GM04503 (cell line): ENCODE data around the gene TCF7.
A peak's percentile ranks its signal among the peaks of the same experiment; 100 is the strongest.

Experiments
- DNase-seq: peaks from one replicate; pipeline ENCODE4 v3.0.0-alpha.2; 2012; ENCODE audit warnings: low read depth

Gene TCF7

DNA sequence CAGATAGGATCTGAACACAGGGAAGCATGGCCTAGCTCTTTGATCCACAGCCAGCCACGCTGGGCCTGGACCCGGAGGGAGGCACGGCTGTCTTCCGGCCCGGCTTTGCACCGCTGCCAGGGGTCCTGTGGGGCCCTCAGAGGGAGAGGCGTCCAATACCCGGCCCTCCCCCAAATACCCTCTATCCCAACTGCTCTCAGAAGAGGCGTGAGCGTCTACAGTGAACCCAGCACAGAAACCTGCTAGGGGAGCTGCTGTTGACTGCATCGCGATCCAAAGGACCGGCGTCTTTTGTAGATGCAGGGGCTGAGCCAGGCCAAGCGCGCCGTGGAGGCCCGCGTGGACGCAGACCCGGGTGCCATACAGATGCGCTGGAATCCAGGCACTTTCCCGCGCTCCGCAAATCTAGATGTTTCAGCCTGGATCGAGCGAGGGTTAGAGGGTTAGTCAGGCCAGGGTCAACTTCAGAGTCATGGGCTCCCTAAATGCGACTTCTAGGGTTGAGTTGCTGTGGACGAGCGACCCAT, 1.1 kb upstream of the TCF7 start:
- no peak for DNase-seq

DNA sequence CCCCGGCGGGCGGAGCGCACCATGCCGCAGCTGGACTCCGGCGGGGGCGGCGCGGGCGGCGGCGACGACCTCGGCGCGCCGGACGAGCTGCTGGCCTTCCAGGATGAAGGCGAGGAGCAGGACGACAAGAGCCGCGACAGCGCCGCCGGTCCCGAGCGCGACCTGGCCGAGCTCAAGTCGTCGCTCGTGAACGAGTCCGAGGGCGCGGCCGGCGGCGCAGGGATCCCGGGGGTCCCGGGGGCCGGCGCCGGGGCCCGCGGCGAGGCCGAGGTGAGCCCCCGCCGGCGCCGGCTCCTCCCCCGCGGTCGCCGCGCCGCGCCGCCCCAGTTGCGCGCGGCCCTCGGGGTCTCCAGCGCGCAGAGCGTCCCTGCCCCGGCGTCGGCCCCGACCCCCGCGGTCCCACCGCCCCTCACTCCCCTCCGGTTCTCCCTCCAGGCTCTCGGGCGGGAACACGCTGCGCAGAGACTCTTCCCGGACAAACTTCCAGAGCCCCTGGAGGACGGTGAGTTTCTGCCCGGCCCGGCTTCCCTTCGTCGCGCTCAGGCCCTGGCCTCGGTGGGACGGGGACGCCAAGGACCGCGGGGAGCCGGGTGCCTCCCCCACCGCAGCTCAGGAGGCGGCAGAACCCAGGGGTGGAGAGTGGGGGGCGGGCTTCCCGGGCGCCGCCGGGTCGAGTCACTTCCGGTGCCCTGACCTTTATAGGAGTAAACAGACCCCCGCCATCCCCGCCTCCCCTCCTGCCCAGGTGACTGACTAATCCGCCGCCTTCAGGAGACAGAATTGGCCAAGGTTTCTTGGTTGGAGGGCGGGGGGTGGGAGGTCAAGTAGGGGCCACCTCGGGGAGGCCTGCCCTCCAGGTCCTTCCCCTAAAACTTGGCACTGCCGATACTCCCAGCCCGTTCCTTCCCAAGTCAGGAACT, 665 bp downstream of the TCF7 start:
- DNase-seq = no peak

DNA sequence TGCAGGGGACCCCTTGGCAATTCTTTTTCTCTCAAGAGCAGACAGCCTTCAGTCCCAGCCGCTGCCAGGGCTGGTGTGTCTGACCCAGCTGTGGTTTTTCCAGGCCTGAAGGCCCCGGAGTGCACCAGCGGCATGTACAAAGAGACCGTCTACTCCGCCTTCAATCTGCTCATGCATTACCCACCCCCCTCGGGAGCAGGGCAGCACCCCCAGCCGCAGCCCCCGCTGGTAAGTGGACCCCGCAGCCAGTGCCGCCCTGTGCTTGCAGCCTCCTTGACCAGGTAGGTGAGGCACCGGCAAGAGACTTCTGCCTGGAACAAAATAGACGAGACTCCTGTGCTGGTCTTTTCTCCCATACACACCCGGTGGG, 1.3 kb downstream of the TCF7 start:
- DNase-seq = no peak

DNA sequence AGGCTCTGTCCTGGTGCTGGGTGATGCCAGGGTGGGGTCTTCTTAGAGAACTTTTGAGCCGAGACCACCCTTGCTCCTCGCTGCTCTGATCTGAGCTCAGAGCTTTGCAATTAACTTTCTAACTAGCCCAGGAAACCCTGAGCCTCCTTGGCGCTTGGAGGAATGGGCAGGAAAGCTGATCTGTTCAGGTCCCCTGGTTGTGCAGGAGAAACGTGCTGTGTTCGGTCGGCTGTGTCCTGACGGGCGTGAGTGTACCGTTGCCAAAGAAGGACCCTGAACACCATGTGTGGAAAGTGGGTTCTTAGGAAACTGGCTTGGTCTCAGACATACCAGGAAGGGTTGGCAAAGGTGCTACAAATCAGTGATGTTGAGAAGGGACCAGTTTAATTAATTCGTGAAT, 1.8 kb downstream of the TCF7 start:
- no peak for DNase-seq

DNA sequence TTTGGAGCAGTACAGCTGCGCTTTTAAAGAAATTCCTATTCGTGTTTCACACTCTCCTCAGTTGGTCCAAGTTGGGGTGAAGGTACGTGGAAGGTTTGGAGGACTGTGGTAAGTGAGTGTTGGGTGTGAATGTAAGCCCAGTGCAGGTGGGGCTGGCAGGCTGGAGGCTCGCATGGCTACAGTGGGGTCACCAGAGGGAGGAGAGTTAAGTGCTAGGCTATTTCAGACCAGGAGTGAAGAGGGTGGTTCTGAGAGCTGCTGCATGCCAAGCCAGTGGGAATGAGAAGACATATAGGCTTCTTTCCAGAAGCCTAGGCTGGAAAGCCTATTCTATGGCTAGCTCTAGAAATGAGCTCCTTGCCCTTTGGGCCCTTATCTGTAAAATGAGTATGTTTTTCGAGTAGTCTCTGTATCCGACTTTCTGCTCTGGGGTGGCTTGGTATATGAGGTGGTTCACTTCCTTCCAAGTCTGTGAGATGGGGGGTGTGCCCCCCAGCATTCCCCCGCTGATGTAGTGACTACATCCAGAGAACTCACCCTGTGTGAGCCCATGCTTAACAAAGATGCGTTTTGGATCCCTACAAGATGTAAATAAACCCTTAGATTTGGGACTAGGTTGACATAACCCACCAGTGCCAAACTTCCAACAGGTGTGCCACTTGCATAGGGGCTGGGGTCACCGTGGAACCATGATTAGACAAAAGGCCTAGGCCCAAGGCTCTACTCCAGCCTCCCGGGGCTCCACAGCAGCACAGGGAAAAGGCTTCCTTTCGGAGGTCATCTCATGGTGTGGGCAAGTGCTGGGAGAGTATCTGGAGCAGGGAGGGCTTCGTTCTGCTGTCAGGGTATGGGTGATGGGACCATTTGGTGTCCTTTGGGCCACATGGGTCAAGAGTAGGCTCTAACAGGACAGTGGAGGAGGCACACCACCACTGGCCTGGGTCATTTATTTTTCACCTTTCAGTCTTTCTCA, 2.6 kb downstream of the TCF7 start:
- DNase-seq = no peak

DNA sequence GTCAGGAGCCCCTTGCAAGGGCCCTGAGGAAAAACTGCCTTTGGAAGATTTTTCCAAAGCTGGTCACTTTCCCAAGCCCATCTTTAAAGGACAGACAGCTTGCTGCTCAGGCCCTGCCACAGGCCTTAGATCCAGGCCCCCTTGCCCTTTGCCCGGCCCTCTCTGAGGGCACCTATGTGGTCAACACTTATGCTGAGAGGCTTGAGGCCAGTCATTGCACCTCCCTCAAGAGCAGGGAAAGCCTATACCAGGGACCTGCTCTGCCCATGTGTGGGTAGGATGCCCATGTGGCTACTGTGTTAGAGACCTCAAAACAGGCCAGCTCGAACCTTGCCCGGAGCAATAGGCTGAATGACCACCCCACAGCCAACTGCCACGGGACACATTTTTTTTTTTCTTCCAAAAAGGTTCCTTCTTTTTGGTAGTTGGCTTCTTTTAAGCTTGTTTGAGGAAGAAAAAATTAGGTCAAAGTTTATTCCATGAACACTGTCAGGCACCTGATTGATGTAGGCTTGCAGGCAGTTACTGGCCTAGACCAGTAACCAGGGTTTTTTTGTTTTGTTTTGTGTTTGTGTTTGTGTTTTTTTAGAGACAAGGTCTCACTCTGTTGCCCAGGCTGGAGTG, 3.8 kb downstream of the TCF7 start:
- no peak for DNase-seq

DNA sequence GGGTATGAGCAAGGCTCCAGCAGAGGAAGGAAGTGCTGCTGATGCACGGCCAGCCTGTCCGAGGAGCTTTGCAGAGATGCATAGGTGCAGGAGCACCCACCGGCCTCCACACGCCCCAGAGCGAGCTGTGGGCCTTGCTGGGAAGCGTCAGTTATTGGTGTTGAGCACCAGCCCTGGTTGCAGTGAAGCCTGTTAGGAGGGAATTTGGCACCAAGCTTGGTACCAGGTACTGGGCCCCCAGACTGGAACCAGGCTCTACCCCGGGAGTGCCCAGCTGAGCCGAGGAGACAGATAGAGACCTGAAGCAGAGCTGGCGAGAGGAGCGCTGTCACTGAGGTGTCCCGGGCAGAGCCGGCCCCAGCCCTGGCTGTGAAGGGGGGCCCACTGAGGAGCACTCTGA, 5.2 kb downstream of the TCF7 start:
- DNase-seq = no peak

DNA sequence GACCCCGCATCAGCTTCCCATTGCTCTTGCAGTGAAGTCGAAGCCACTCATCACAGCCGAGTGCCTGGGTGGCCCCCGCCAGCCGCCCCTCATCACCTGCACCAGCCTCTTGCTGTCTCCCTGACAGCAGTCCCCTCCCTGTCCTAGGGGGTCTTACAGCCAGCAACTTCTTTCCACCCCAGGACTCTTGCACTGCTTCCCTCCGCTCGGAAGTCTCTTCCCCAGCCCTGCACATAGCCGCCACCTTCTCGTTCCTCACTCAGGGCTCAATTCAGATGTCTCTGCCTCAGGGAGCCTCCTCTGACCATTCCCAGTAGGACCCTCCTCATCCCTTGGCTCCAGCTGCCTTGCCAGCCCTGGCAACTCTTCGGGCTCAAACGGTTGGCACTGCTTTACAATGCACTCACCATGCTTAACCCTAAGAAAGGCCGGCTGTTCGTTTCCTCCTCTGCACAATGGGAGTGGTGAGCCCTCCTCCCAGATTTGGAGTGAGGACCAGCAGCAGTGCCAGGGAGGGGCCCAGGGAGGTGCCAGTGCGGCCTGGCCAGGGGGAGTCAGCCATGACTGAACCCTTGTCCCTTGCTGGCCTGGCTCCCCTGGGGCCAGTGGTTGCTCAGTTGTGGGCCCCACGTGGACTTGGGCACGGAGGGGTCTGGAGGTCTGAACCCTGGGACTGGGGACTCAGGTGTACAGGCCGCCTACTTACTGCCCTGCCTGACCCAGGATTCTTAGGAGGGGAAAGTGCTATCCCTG, 6.1 kb downstream of the TCF7 start:
- DNase-seq = no peak

DNA sequence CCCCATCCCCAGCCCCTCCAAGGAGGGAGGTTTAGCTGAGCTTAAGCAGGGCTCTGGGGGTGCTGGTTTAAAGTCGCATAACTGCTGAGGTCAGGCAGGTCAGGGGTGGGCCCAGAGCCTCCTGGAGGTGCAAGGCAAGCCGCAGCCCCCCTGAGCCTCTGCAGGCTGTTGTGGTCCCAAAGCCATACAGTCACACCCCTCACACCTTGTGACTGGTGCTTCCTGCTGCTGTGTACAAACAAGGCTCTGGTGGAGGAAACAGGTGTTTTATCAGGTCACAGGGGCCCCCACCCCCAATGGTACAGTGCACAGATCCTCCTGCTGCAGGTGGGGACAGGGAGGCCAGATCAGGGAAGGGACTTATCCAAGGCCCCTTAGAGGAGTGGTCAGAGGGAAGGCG, 8.0 kb downstream of the TCF7 start:
- no peak for DNase-seq

DNA sequence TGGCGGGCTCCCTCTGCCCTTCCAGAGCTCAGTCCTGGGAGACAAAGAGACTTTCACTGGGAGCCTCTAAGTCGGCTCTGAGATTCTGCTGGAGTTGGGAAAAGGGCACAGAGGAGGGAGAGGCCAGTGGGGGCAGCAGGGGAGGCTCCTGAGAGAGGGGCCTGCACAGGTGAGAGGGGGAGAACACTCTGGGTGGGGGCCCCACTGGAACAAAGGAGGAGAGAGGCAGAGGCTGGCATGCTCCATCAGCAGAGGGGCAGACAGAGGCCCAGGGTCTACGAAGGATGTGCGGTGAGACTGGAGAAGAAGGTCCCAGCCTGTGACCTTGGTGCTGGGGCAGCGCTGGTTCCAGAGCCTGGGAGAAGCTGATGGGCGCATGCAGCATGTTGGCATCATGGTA, 8.9 kb downstream of the TCF7 start:
- DNase-seq = no peak

DNA sequence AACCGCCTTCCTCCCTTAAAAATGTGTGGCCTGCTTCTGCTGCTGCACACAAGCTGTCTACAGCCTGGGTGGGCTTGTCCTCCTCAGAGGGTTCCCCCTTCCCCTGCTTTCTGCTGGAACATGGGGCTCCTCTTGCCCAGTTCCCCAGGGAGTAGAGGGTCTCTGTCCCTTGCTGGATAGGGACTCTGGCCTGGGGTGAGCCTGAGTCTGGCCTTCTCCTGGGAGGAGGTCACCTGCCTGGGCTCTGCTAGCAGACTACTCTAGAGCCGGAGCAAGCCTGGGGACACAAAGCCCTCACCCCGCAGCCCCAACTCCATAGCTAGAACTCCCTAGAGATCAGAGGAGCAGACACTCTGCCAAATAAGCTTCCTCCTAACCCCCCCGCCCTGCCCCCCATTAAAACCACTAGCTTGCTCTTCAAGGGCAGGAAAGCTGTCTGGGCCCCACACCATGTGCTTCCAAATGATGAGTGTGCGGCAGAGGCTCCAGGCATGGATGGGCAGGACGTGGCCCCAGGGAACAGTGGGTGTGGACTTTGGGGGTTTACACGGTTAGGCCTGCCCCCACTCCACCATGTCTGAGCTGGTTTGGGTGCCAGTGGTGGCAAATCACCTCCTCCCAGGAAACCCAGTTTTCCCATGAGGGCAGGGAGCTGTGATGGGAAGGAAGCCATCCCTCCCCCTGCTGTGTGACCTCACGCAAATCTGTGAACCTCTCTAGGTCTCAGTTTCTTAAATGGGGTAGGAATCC, 10.0 kb downstream of the TCF7 start:
- peak; percentile 65 for DNase-seq

DNA sequence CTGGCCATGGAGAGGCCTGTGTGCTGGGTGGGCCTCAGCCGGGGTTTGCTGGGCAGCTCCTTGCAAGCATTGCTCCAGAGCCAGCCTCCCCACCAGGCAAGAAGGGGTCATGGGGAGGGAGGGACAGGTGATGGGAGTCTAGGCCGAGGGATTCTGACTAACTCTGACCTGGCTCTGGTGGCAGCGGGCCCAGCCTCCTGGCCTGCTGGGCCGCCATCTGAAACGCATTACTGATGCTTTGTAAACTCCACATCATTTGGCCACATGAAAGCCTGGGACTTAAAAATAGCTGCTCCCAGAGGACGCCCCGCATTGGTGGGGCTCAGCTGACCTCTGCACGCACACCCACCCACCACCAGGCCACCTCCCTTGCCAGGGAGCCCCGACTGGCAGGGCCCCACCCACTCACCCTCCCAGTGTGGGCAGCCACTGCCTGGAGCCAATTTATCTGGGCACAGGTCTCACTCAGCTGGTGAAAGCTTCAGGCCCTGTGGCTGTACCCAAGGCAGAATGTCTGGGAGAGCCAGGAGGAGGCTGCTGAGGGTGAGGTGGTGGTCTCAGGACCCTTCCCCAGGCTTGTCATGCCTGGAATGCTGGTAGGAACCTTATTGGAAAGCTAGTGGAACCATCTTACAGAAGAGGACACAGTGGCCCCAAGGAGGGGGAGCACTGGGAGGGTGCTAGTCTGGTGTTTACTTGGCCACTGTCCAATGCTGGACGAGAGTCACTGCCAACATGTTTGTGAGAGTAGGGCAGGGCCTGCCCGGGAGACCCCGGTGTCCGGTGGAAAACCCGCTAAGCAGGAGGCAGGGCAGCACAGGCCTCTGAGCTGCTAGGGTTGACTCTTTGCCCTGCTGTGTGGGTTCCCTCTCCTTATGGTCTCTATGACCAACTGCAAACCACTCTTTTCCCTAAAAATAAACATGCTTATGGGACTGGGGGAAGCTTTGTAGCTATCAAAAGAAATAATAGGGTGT, 10.8 kb downstream of the TCF7 start:
- DNase-seq = peak; percentile 90

DNA sequence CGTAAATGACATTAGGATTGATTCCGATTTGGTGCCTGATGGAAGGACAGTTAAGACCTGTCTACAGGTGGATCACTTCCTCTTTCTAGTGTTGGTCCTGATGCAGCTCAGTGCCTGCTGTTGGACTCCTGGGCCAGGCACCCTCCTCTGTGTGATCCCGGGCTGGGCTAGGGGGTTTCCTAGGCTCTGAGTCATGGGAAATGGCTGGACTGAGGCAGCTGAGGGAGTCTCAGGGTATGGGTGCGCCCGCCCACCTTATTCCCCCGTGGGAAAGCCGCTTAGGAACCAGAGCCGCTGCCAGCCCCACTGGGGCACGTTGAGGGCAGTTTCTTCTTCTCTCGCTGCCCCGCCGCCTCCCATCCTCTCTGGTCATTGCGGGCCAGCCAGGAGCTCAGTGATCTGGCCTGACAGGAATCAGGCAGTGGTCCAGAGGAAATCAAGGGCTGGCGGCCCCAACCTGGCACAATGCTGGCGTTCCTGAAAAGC, 12.9 kb downstream of the TCF7 start:
- no peak for DNase-seq

DNA sequence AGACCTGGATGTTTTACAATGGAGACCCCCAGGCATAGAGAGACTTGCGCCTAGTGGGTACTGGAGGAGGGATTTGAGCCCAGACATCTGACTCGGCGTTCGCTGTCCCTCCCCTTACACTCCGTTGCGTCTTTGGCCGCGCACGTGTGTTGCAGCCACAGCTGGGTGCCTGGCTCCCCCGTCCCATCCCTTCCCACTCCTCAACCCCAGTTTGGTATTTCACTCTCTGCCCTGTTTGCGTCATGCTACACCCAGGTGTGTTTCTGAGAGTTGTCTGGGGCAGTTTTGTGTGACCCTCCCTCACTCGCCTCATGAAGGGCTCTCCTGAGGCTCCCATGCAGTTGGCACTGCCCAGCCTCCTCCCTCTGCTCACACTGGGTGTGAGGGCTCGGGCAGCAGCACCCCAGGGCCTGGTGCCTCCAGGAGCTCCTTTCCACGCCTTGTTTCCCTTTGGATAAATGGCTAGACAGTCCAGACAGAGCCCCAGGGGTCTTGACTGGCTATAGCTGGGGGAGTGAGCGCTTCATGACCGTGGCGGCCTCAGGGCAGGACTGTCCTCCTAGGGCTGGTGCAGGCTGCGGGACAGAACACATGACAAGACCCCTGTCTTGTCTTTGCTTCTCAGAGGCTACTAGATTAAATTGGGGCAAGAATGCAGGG, 13.6 kb downstream of the TCF7 start:
- DNase-seq = no peak

DNA sequence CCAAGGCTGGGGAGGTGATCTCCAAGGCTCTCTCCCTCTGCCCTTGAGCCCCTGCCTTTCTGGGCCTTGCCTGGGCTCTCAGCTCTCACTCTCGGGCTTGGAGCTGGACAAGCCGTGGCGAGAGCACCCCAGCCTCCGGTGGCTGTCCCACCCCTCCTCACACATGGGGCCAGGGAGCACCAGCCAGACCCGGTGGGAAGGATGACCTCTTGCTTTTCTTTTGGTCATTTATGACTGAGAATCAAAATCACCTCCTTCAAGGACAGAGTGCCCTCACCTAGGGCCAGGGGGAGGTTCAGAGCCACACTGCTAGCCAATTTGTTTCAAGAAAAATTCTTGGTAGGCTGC, 14.1 kb downstream of the TCF7 start:
- no peak for DNase-seq

DNA sequence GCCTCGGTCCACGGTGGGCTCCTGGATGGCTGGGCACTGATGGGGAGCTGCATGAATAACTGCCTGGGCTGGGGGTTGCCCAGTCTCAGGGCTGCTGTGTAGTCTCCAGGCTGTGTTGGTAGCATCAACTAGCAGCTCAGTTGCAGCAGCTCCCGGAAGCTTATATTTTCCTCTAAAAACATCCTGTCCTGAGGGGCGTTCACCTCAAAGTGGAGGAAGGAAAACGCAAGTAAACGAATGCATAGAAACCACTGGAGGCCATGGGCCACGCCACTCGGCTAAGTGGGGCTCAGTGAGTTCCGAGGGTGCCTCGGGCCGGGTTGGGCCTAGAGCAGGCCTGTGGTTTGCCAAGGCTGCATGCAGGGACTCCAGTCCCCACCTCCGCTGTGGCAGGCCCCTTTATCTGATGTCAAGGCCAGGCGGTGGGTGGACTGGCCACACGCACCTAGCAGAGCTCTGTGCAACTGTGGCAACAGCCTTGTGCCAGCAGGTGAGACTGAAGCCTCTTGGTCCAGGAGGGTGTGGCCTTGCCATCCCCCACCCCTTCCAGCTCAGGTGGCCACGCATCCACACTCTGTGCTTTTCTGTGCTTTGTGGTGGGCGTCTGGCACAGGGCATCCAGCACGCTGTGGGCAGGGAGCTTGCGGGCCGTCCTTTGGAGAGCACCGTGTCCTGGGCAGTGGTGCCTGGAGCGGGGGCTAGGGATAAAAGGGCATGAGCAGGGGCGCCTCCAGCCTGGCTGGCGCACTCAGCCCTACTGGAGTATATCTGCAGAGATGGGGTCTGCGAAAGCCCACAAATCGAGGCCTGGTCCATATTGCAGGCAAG, 15.1 kb downstream of the TCF7 start:
- DNase-seq = no peak

DNA sequence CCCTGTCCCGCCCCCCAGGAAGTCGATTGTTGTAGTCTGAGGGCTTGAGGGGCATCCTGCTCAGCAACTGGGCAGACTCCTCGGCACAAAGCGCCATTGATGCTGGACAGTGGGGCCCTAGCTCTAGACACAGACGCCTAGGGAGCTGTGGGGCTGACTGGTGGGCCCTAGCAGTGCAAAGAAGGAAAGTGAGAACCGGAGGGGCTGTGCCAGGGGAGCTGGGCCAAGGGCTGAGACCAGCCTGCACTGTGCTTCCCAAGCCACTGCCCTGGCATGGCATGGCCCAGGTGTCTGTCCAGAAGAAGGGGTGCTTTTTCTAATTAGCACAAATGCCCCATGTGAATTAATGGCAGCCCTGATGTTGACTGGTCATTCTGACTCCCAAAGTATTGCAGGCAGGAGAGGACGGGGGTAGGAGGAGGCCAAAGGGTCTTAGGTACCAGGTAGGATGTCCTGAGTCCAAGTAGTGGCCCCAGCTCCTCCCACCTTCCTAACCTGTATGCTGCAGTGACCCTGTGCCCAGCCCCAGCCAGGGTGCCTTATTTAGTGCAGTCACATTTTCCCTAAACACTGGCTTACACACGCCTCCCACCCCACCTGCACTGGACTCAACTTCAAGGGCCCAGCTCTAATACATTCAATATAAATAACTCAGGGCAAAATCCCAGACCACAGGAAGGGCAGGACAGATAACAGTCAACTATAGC, 15.9 kb downstream of the TCF7 start:
- no peak for DNase-seq
